IPS DF 4.7 (cell line): Measurements from ENCODE around the gene BAHCC1.

Experiments
- DNase-seq: peaks from one replicate; pipeline ENCODE4 v3.0.0-alpha.2; 2013; ENCODE audit warnings: low spot score; ENCODE audit errors: extremely low read depth

The BAHCC1 gene

DNA sequence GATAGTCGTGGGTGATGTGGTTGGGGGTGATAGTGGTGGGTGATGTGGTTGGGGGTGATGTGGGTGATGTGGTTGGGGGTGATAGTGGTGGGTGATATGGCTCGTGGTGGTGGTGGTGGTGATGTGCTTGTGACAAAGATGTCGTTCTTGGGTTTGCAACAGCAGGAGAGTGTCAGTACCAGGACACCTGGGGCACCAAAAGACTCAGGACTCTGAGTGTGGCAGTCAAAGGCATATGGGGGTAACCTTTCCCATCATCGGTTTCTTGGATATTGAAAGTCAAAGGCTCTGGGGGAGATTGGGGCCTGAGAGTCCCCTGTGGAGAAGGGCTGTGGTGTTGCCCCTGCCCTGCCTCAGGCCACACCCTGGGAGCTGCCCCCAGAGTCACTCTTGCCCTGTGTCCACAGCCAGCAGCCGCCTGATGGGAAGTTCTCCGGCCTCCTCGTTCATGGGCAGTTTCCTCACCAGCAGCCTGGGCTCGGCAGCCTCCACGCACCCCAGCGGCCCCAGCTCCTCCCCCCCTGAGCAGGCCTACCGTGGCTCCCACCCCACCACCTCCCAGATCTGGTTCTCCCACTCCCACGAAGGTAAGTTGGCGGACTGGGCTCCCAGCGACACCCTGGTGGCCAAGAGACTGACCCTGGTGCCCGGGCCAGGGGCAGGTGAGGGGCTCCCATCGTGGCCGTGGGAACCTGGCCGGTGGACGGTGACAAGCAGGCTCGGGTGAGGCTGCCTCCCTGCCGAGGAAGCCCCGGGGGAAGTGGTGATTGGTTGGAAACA lies 31.3 kb downstream of the BAHCC1 start:
- no peak for DNase-seq

DNA sequence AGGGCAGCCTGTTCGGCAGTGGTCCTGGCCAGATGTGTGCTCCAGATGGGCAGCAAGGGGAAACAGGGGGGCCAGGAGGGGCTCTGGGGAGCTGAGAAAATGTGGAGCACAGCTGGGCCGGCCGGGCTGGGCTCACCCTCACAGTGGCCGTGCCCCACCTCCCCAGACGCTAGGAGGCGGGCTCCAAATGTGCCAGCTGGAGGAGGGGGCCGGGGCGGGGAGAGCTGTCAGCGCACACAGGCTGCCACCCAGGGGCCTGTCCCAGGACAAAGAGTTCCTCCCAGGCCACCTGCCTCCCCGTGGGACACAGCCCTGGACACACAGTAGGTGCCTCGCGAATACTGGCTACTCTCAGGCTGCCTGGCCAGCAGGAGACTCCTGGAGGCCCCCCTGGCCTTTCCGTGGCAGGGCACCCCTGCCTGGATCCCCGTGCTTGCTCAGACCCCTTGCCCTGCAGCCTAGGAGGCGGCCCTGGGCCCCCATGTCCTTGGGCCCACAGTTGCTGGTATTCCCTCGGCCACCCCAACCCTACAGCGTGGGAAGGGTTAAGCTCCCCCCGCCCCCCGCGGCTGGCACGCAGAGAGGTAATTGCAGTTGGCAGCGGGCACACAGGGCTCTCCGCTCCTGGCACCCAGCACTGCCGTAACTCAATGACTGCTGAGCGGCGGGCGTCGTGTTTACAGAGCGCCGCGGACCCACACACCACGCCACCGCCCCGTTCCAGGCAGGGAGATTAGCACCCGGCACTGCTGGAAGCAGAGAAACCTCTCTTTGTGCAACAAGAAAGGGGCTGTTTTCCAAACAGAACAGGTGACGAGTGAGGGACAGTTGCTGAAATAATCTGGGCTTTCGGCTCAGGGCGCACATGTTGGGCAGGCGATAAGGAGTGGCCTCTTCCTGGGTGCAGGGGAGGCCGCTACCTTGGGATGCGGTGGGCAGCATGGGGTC lies 32.2 kb downstream of the BAHCC1 start:
- no peak for DNase-seq

DNA sequence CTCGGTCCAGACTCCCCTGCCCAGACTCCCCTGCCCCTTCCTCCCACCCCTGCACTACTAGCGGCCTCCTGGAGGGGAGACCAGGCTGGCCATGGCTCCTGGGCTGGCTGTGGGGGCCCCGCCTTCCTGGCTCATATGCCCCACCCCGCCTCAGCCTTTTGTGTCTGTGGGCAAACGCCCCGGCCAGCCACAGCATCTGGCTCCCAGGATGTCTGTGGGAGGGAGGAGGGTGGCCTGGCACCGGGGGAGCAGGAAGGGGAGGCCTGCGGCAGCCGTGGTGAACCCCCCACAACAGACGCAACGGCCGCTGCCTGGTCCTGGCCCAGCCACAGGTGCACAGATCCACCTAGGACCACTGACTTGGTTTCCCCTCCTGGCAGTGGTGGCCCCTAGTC lies 32.9 kb downstream of the BAHCC1 start:
- no peak for DNase-seq

DNA sequence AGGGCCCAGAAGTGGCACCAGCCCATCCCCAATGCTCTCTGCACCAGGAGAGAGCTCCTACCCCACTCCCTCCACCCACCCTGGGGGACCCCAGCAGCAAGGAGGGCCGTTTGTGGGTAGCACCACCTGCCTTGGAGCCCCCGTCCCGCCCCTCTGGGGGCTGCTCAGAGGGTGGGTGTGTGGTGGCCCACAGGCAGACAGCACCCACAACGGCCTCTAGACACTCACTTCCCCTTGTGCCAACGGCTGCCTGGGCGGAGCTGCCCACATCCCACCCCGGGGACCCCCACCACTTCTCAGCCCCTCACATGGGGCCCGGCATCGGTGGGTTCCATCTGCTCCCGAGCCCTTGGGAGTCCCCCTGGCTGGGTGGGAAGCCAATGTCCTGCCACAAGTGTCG lies 33.3 kb downstream of the BAHCC1 start:
- DNase-seq, result no peak

DNA sequence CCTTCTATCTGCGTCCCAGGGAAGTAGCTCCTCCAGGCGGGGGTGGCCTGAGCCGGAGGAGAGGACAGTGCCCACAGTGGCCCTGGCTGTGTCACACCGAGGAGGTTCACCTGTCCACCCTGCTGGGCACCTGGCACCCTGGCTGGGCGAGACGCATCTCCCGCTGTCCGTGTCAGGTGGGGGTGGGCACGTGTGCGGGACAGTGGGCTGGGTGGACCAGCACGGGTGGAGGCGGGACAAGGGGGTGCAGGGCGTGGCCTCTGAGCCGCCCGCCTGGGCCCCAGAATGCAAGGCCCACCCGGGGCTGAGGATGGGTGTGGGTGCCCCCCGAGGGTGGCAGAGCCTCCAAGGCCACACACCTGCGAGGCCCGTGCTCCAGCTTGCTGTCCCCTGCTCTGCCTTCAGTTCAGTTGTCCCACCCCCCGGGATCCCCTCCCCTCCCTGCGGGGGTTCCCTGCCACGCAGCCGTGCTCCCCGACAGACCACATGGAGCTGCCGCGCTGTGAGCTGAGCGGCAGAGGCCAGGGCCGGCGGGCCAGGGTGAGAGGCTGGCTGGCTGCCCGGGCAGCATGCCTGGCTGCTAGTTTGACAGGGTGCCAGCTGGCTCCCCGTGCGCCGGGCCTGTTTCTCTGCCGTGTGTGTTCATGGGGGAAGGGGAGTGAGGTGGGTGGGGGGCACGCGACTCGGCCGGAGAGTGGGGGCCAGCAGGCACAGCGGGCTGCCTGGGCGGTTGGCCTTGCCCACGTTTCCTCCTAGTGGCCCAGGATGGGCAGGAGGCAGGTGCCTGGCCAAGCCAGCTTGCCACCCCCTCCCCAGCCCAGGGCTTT lies 33.9 kb downstream of the BAHCC1 start:
- DNase-seq, result no peak

DNA sequence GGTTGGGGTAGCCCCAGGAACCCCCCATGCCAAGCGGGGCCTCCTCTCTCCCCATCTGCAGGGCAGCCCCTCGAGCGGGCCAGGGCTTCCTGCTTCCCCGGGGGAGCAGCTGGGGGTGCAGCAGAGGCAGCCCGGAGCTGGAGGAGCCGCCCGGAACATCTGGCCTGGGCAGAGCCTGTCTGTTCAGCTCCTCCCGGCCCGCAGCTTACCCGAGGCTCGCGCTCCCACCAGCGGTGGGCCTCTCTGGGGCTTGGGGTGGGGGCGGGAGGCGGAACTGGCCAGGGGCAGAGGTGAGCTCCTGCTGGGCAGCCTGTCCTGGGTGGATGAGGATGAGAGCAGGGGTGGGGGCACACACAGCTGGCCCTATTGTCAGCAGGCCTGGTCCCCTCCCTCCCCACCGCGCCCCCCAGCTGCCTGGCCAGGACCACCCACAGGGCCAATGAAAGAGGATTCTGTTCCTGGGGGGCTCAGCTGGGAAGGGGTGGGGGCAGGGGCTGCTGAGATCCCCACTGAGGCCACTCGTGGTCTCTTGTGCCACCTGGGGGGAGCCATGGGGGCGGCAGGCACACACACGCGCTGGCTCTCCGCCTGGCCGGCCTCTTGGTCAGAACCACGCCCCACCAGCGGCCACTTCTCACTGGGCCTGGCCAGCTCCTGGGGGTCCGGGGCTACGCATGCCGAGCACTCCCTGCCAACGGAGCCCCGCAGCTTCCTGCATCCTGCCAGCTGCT lies 34.7 kb downstream of the BAHCC1 start:
- no peak for DNase-seq

DNA sequence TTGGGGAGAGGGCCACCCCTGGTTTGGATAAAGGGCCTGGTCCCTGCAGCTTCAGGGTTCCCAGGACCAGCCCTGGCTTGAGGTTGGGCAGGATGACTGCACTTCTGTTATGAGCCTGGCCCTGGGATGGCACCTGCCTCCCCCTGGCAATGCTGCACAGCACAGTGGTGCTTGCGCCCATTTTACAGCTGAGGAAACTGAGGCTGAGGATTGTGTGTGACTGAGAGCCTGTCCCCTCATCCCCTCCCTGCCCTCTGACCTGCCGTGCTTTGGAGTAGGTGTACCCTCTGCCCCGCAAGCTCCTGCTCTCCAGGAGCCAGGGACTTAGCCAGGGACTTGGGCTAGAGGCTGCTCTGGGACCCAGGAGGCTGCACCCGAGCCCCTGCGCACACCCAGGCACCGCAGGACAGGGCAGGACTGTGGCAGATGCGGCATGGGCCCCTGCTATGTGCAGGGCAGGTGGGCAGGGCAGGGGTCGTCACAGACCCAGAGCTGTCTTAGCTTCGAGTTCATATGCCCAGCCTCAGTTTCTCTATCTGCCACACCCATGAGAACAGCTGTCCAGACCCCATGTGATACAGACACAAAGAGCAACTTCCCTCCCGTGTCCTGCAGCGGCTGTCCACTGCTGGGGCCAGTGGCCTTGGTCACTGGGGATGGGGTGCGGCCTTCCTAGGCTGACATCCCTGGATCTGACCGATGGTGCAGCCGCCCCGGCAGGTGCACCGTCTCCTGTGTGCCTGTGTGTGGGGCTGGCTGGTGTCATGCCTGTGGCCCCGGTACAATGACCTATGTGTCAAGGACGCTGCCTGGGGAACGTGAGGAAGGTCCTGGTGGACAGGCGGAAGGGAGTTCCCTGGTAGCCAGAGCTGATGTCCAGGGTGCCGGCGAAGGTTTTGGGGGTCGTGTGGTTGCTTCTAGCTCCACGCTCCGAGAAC lies 36.6 kb downstream of the BAHCC1 start:
- DNase-seq, result no peak

DNA sequence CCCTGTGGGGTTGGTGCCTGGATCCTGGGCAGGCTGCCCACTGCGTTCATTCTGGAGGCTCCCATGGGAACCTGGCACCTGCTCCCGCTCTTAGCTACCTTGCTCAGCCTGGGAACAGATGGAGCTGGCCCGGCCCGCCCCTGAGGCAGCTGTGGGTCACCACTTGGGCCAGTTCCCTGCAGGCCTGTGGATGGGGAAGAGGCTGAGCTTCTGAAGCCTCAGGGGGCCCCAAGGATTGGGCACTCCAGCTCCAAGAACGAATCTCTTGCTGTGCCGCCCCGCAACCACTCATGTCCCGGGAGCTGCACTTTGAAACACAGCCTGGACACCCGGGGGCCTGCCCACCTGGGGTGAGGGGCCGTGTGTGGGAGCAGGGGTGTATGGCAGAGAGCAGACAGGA lies 37.7 kb downstream of the BAHCC1 start:
- DNase-seq, result no peak

DNA sequence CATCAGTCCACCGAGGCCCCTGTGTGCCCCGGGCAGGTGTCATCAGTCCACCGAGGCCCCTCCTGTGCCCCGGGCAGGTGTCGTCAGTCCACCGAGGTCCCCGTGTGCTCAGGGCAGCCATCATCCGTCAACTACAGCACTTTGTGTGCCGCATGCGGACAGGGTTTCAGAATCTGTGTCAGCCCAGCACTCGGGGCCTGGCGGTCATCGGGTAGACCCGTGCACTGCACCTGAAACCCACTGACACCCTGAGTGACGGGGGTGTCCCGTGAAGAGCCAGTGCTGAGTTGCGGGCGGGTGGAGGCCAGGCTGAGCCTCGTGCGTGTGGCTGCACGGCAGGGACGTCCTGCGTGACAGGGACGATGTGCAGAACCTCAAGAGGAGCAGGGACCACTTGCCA lies 38.4 kb downstream of the BAHCC1 start:
- no peak for DNase-seq

DNA sequence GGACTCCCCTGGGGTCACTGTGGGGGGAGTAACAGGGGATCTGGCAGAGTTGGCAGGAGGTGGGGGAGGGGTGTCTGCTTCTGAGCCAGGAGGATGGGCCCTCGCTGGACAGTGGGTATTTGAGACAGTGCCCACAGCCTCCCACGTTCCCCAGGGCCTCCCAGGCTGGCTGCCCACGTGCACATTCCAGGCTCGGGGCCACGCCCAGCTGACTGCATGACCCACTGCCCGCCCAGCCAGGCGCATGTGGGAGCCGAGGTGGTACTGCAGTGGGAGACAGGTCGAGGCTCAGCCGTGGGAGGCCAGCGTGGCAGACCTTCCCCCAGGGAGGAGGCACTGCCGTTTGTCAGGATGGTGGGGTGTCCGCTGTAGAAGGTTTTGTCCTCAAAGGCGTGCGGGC lies 38.8 kb downstream of the BAHCC1 start:
- DNase-seq, result no peak

DNA sequence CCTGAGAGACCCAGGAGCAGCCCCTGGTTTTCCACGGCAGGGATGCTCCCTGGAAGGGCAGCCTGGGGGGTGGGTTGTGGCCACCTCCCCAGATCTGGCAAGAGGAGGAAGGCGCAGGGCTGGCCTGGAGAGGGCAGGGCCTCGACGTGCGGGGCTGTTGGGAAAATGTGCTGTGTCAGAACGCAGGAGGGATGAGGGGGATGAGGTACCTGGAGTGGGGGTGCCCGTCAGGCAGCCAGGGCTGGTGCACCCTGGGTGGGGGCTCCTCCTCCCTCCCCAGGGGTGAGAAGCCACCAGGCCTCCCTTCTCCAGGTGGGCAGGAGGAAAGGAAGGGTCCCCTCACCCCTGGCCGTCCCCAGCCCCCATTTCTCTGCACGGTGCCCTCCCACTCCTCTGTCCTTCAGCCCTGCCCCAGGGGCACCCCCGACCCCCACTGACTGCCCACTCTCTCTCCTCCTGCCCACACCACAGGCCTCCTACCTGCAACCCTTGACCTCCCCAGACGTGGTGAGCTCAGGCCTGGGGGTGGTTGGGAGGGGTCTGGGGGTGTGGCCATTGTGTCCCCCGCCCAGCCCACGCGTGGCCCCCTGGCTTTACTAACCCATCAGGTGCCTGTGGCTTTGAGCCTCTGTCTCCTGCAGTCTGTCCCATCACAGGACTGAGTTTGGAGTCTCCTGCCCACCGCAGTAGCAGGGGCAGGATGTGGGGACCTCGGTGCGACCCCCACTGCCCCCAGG lies 39.6 kb downstream of the BAHCC1 start:
- DNase-seq, result no peak

DNA sequence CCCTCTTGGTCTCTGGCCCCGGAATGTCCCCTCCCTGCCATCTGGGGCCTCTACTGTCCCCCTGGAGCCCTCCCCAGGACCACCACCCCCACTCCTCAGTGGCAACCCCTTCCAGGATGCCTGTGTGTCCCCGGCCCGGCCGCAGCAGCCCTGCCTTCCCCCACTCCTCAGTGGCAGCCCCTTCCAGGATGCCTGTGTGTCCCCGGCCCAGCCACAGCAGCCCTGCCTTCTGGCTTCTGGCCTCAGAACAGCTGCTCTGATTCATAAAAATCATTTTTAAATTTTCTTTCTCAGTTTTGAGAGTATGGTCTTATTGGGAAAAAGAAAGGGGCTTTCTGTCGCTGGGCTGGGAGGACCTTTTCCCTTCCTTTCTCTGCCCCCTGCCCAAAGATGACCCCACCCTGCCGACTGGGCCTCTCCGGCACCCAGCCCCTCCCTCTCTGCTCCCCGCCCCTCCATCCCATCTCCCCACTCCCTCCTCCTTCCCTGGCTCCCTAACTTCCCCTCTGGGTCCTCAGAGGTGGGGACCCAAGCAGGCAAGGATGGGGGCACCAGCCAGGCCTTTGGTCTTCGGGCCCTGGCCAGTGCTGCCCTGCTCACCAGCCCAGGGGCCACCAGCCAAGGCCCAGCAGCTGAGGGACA lies 40.5 kb downstream of the BAHCC1 start:
- DNase-seq, result no peak

DNA sequence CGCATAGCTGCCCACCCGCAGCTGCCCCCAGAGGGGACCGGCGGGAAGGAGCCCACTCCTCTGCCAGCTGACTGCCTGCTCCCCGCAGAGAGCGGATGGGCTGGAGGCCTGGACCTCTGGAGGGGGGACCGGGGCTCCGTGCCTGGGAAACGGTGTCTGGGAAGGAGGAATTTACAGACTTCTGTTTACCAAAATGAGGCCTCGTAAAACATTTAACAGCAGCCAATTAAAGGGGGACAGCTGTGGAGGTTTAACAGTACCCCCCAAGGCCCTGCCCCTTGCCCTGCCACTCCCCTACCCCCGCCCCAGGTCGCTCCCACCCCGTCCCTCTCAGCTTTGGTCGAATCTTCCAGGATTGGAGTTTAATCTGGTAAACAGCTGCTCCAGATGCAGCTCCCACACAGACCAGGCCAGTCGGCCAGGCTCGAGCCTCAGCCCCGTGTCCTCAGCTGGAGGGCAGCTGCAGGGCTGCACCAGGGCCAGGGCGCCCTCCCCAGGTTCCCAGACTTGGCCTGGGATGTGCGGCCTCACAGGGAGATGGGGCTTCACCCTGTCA lies 41.1 kb downstream of the BAHCC1 start:
- DNase-seq, result no peak

DNA sequence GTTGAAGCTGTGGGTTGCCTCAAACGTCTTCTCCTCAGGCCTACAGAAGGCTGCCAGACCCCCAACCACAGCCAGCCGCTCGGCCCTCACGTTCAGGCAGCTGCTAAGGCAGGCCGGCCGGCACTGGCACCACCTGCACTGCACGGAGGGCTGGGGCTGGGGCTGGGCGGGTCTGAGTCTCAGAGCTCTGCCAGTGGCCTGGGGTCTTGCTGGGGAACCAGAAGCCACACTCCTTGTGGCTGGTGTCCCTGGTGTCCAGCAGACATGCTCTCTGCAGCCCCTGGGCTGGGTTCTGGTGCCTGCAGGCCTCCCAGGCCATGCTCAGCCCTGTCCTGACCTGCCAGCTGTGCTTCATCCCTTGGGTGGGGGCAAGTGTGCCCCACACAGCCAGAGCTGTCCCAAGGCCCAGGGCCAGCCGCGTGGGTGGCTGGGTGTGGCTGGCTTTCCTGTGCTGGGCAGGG lies 42.0 kb downstream of the BAHCC1 start:
- no peak for DNase-seq

DNA sequence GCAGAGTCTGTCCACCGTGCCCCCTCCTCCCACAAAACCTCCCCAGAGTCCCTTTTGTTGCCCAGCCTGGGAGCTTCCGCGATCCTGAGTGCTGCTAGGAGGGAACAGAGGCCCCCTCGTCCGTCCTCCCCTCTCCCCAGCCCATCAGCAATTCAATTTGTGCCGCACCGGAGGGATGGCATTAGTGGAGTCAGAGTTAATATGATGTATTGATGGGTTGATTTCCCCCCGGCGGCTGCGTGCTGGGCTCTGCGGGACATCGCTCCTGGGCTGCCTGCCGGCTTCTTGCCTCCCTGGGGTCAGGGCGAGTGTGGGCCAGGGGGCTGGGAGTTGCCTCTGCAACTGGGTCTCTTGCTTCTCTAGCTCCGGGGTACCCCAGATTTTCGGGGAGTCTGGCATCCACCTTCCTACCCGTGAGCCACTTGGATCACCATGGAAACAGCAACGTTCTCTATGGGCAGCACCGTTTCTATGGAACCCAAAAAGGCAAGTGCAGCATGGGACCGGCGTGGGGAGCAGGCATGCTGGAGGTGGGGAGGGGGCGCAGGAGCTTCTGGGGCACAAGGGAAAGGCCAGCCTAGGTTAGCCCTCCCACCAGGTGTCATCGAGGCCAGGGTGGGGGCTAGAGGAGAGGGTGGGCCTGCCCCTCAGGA lies 42.9 kb downstream of the BAHCC1 start:
- DNase-seq, result no peak

DNA sequence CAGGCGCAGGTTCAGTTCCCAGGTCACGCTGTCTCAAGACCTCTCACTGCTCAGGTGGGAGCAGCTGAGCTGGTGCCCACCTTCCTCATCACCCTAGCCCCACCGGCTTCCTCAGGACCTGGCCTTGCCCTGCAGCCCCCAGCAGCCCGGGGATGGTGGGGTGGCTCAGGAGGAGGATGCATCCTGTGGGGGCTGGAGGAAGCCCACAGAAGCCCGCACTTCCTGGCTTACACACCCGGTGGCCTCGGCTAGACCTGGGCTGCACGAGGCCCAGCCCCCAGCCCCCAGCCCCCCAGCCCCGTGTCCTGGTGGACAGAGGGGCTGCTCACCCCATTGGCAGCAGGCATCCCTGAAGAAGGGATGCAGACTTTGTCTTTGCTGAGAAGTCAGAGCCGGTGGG lies 43.4 kb downstream of the BAHCC1 start:
- DNase-seq, result no peak

DNA sequence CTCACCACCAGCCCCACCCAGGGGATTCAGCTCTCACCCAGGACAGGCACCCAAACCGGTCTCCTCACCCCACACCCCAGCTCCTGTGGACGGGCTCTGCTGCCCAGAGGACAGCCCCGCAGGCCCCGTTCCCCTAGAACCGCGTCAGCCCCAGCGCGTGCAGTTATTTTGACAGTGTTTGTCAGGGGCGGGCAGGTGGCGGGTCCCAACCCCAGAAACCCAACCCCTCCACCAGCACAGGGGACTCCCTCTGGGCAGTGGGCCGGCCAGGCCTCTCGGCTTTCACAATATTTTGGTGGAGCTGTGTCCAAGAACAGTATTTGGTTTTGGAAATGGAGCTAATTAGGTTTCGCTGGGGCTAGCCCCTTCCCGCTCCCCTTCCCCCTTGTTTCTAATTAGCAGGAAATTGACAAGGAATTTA lies 44.8 kb downstream of the BAHCC1 start:
- no peak for DNase-seq
